Stomach (tissue), 9 donors: ENCODE measurements around the gene CLIC5. TPM values are rescaled to one million over a fixed set of nuclear protein-coding genes. Genes with fewer than 3 reads are reported as not detected.

ENCODE experiments used
- DNase-seq, 2 donors: peaks; one replicate each; pipeline versions ENCODE4 v3.0.0 to v3.0.0-alpha.2; 2013 to 2019
- H3K27ac ChIP-seq, 5 donors: fragments of 200-600 bp in 4 of 5; sonication (generic) in 4 of 5; one replicate each; pipeline ENCODE4 v1.5.1; 2013 to 2019; ENCODE audit warnings: mild to moderate bottlenecking in 1 of 5, moderate library complexity in 1 of 5
- H3K27me3 ChIP-seq, 3 donors: fragments of 200-600 bp; sonication (generic); one replicate each; pipeline ENCODE4 v1.5.1; 2017 to 2019; ENCODE audit warnings: mixed run types in 1 of 3
- H3K36me3 ChIP-seq, 4 donors: fragments of 200-600 bp; sonication (generic); 1 replicate in 3 of 4; 2 replicates in 1 of 4; pipeline ENCODE4 v1.5.1; 2016 to 2019
- H3K4me1 ChIP-seq, 4 donors: fragments of 200-600 bp; sonication (generic); one replicate each; pipeline ENCODE4 v1.5.1; 2016 to 2019
- H3K4me3 ChIP-seq, 4 donors: fragments of 200-600 bp; sonication (generic) in 3 of 4; one replicate each; pipeline ENCODE4 v1.5.1; 2016 to 2019; ENCODE audit warnings: mild to moderate bottlenecking in 1 of 4
- H3K9me3 ChIP-seq, 4 donors: fragments of 200-600 bp; sonication (generic); one replicate each; pipeline ENCODE4 v1.5.1; 2016 to 2019
- CTCF ChIP-seq, 7 experiments: fragments of 450-650 bp in 4 of 7; fragments of 200-600 bp in 3 of 7; sonication (generic) in 3 of 7; IDR thresholded peaks; one replicate each; pipeline ENCODE4 v1.5.1; 2016 to 2019; ENCODE audit warnings: antibody characterized with exemption in 7 of 7, control low read depth in 2 of 7, mild to moderate bottlenecking in 1 of 7
- EP300 ChIP-seq: sonication (generic); formaldehyde crosslinking; IDR thresholded peaks from one replicate; pipeline ENCODE4 v1.6.1; 2017; ENCODE audit warnings: antibody characterized with exemption
- POLR2A ChIP-seq, 4 donors: fragments of 450-650 bp; IDR thresholded peaks; one replicate each; pipeline ENCODE4 v1.6.1; 2016; ENCODE audit warnings: antibody characterized with exemption in 4 of 4, control low read depth in 2 of 4, mild to moderate bottlenecking in 1 of 4, moderate library complexity in 1 of 4
- POLR2AphosphoS5 ChIP-seq, 3 donors: sonication (generic); formaldehyde crosslinking; IDR thresholded peaks; one replicate each; pipeline ENCODE4 v1.6.1; 2016; ENCODE audit warnings: antibody characterized with exemption in 3 of 3
- WGBS, 5 donors: extraction: QIAGEN DNeasy Blood & Tissue Kit in 3 of 5; methylation state at CpG; one replicate each; pipeline versions ENCODE4 v1.1.5 to v1.1.7; 2013 to 2018; 5-methylcytosine and 5-hydroxymethylcytosine counted together
- intact Hi-C: fragments of 100-400 bp; cut with DNase I; formaldehyde crosslinking; loops from one replicate; pipeline ENCODE4 v1.15.1; 2023; ENCODE audit warnings: low total_unique reads
- polyA plus RNA-seq, 3 donors: library from polyadenylated mRNA; stranded (reverse); fragments of 200-250 nt; gene quantifications; one replicate each; pipeline ENCODE4 v1.2.3, GENCODE V29; 2013
- total RNA-seq, 5 donors: library from RNA; depleted of rRNA; stranded (reverse); fragments of >200 nt; gene quantifications; one replicate each; pipeline versions ENCODE4 v1.1.0 to v1.2.3, GENCODE V29; 2014 to 2016
- donor health status: healthy with polysubstance abuse.
- donor health status: Bipolar disorder and iron deficiency.
- donor health status: healthy.

CLIC5 gene
- total and polyA plus RNA-seq, 8 donors = 0.19 to 30.4 (median 2.0) TPM; not detected in 1

GRCh38 chr6:46024124-46024769 lies 8.6 kb upstream of the CLIC5 start:
- Histone ChIP-seq H3K4me1 (no peaks in the 10 kb centered on the region), H3K9me3 (no peaks in the 10 kb centered on the region), H3K36me3 (no peaks in the 10 kb centered on the region), H3K4me3 (no peak overlapping the region), H3K27me3 (no peaks in the 10 kb centered on the region), H3K27ac (no peak overlapping the region)
- TF ChIP-seq EP300 (no peak), CTCF (IDR thresholded peaks at IDR 0.05) (no peak), POLR2A (IDR thresholded peaks at IDR 0.05) (no peak), POLR2AphosphoS5 (IDR thresholded peaks at IDR 0.05) (no peak)
- 55 to 97% (median 77%) methylated on average over 1 of the region's 1 CpG for WGBS, 5 donors
- intact Hi-C loops = no loop called here
- DNase-seq = no peak

- WGBS, 5 donors = 37 to 65% (median 60%) methylated on average over 3 of the region's 3 CpGs
- Histone ChIP-seq H3K4me3 (no peak overlapping the region), H3K27me3 (peaks cover 0 to 3% (median 0%) of the 10 kb centered on the region in 3 donors), H3K27ac (no peak overlapping the region), H3K9me3 (no peaks in the 10 kb centered on the region), H3K4me1 (no peaks in the 10 kb centered on the region), H3K36me3 (no peaks in the 10 kb centered on the region)
- DNase-seq = no peak
- TF ChIP-seq POLR2AphosphoS5 (IDR thresholded peaks at IDR 0.05) (no peak), POLR2A (IDR thresholded peaks at IDR 0.05) (no peak), CTCF (IDR thresholded peaks at IDR 0.05) (no peak), EP300 (no peak)
- intact Hi-C loops = no loop called here
These were observed 7.7 kb upstream of the CLIC5 start for GRCh38 chr6:46023216-46023915.

- no peak overlapping the region for H3K27ac ChIP-seq
- H3K36me3 ChIP-seq = no peaks in the 10 kb centered on the region
- WGBS, 5 donors = 82 to 91% (median 88%) methylated on average over 5 of the region's 5 CpGs
- TF ChIP-seq CTCF (IDR thresholded peaks at IDR 0.05) = no peak
- TF ChIP-seq EP300 = no peak
- TF ChIP-seq POLR2A (IDR thresholded peaks at IDR 0.05) = no peak
- TF ChIP-seq POLR2AphosphoS5 (IDR thresholded peaks at IDR 0.05) = no peak
- DNase-seq = no peak
- H3K27me3 ChIP-seq = peaks cover 0 to 12% (median 7%) of the 10 kb centered on the region in 3 donors
- H3K4me1 ChIP-seq = no peaks in the 10 kb centered on the region
- intact Hi-C loops = no loop called here
- H3K4me3 ChIP-seq = no peak overlapping the region
- H3K9me3 ChIP-seq = no peaks in the 10 kb centered on the region
These were observed 6.7 kb upstream of the CLIC5 start for GRCh38 chr6:46022106-46022948.

GRCh38 chr6:46017726-46018125 lies 2.1 kb upstream of the CLIC5 start:
- Histone ChIP-seq H3K27ac (no peak overlapping the region), H3K4me1 (peaks cover 17 to 23% (median 20%) of the 10 kb centered on the region in 4 donors), H3K27me3 (peaks cover 0 to 50% (median 36%) of the 10 kb centered on the region in 3 donors), H3K4me3 (no peak overlapping the region), H3K36me3 (no peaks in the 10 kb centered on the region), H3K9me3 (peaks cover 0 to 3% (median 0%) of the 10 kb centered on the region in 4 donors)
- no peak for TF ChIP-seq POLR2A (IDR thresholded peaks at IDR 0.05)
- TF ChIP-seq EP300 = no peak
- TF ChIP-seq POLR2AphosphoS5 (IDR thresholded peaks at IDR 0.05) = no peak
- TF ChIP-seq CTCF (IDR thresholded peaks at IDR 0.05) = no peak
- DNase-seq = no peak
- intact Hi-C loops = no loop called here
- WGBS, 5 donors = 74 to 87% (median 85%) methylated on average over 2 of the region's 2 CpGs
